HCT116 (cell line): Measurements from ENCODE around the gene IL17RE.

Experiments used
- CBX3 ChIP-seq: IDR thresholded peaks from 2 replicates; pipeline ENCODE4 v1.6.1; 2012; ENCODE audit warnings: low read depth
- ELF1 ChIP-seq: IDR thresholded peaks from 2 replicates; pipeline ENCODE4 v1.6.1; 2012; ENCODE audit warnings: low read depth, borderline replicate concordance
- EZH2 ChIP-seq: fragments of 200-600 bp; sonication (generic); IDR thresholded peaks from 2 replicates; pipeline ENCODE4 v1.6.1; 2017; ENCODE audit warnings: antibody characterized with exemption, mixed run types
- POLR2A ChIP-seq: IDR thresholded peaks from 2 replicates; pipeline ENCODE4 v1.7.0; 2011; ENCODE audit warnings: borderline replicate concordance; ENCODE audit not compliant: insufficient read depth, insufficient read length; ENCODE audit errors: extremely low read depth
- POLR2AphosphoS5 ChIP-seq: IDR thresholded peaks from 2 replicates; pipeline ENCODE4 v1.6.1; 2011; ENCODE audit warnings: mild to moderate bottlenecking, low read depth, low read length, moderate library complexity
- REST ChIP-seq: IDR thresholded peaks from 2 replicates; pipeline ENCODE4 v1.6.1; 2012; ENCODE audit warnings: low read depth
- TF ChIP-seq, protein P1 (sequence below), 3 experiments: fragments of 200-600 bp in 1 of 3; sonication (generic) in 1 of 3; IDR thresholded peaks in 2 of 3; conservative IDR thresholded peaks in 1 of 3; 2 replicates each; pipeline ENCODE4 v1.5.1; 2012 to 2017; ENCODE audit warnings: low read depth in 2 of 3, low read length in 2 of 3, antibody characterized with exemption in 1 of 3, borderline replicate concordance in 1 of 3, control low read depth in 1 of 3, mild to moderate bottlenecking in 1 of 3, mixed read lengths in 1 of 3, mixed run types in 1 of 3, moderate library complexity in 1 of 3; ENCODE audit not compliant: insufficient read depth in 1 of 3
- TF ChIP-seq, protein P2 (sequence below): IDR thresholded peaks from 2 replicates; pipeline ENCODE4 v1.6.1; 2012

GRCh38 chr3:9955611-9956352 lies 53.1 kb downstream of the IL17RE start:
- no peak for TF ChIP-seq ELF1
- TF ChIP-seq, protein P1, sequence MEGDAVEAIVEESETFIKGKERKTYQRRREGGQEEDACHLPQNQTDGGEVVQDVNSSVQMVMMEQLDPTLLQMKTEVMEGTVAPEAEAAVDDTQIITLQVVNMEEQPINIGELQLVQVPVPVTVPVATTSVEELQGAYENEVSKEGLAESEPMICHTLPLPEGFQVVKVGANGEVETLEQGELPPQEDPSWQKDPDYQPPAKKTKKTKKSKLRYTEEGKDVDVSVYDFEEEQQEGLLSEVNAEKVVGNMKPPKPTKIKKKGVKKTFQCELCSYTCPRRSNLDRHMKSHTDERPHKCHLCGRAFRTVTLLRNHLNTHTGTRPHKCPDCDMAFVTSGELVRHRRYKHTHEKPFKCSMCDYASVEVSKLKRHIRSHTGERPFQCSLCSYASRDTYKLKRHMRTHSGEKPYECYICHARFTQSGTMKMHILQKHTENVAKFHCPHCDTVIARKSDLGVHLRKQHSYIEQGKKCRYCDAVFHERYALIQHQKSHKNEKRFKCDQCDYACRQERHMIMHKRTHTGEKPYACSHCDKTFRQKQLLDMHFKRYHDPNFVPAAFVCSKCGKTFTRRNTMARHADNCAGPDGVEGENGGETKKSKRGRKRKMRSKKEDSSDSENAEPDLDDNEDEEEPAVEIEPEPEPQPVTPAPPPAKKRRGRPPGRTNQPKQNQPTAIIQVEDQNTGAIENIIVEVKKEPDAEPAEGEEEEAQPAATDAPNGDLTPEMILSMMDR (IDR thresholded peaks at IDR 0.05 in 2 of 3, conservative IDR thresholded peaks at IDR 0.05 in 1 of 3; ENCODE audit: borderline replicate concordance in 1 of 3, insufficient read depth in 1 of 3, low read depth in 2 of 3, low read length in 2 of 3): no peak
- no peak for TF ChIP-seq EZH2
- no peak for TF ChIP-seq POLR2A
- no peak for TF ChIP-seq REST
- no peak for TF ChIP-seq CBX3
- TF ChIP-seq, protein P2, sequence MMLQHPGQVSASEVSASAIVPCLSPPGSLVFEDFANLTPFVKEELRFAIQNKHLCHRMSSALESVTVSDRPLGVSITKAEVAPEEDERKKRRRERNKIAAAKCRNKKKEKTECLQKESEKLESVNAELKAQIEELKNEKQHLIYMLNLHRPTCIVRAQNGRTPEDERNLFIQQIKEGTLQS: no peak
- TF ChIP-seq POLR2AphosphoS5: 0 out of 2 replicates have a peak, but pooled peaks have one; percentile 6
